ENCODE data around the gene SST.

DNA sequence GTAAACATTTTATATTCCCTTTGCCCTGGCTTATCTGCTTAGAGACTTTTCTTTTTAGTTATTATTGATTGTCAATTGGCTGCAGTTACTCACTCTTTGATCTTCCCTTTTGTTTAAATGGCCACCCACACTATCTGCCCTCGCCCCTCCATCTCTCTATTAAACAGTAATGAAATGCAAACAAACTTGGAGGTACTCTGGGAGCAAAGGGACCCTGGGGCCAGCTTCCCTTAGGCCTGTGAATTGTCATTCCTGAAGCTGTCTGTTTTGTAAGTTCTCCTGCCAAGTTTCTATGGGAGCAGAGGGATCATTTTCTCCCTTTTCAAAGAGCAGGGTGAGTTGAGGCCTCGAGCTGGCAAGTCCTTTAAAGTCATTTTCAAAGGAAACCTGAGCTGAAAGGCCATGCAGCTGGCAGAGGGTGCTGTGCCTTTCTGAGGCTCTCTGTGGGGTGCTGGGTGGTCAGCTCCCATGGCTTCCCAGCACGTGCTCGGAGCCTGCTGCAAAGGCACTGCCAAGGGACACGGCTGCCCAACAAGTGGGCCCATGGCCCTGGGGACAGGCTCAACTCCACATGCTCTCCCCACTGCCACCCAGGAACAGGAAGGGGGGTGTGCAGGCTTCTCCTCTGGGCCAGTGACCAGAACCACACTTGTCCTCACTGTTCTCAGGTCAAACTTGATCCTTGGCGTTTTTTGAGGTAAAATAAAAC lies 49.6 kb upstream of the SST start:
- TF ChIP-seq POLR2AphosphoS5 (IDR thresholded peaks at IDR 0.05) (no peak), EZH2 (IDR thresholded peaks at IDR 0.05; ENCODE audit: borderline replicate concordance, insufficient read depth, low read length, poor library complexity, severe bottlenecking) (no peak), RAD21 (conservative IDR thresholded peaks at IDR 0.05) (no peak), TAF1 (IDR thresholded peaks at IDR 0.05; ENCODE audit: low read depth) (no peak), SMC3 (conservative IDR thresholded peaks at IDR 0.05; ENCODE audit: poor library complexity) (no peak), EP300 (conservative IDR thresholded peaks at IDR 0.05; ENCODE audit: poor library complexity, severe bottlenecking) (no peak), MXI1 (conservative IDR thresholded peaks at IDR 0.05; ENCODE audit: poor library complexity, severe bottlenecking) (no peak)
- TF ChIP-seq, protein P1, sequence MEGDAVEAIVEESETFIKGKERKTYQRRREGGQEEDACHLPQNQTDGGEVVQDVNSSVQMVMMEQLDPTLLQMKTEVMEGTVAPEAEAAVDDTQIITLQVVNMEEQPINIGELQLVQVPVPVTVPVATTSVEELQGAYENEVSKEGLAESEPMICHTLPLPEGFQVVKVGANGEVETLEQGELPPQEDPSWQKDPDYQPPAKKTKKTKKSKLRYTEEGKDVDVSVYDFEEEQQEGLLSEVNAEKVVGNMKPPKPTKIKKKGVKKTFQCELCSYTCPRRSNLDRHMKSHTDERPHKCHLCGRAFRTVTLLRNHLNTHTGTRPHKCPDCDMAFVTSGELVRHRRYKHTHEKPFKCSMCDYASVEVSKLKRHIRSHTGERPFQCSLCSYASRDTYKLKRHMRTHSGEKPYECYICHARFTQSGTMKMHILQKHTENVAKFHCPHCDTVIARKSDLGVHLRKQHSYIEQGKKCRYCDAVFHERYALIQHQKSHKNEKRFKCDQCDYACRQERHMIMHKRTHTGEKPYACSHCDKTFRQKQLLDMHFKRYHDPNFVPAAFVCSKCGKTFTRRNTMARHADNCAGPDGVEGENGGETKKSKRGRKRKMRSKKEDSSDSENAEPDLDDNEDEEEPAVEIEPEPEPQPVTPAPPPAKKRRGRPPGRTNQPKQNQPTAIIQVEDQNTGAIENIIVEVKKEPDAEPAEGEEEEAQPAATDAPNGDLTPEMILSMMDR (IDR thresholded peaks at IDR 0.05; ENCODE audit: poor library complexity, severe bottlenecking): no peak
- TF ChIP-seq, protein P2, sequence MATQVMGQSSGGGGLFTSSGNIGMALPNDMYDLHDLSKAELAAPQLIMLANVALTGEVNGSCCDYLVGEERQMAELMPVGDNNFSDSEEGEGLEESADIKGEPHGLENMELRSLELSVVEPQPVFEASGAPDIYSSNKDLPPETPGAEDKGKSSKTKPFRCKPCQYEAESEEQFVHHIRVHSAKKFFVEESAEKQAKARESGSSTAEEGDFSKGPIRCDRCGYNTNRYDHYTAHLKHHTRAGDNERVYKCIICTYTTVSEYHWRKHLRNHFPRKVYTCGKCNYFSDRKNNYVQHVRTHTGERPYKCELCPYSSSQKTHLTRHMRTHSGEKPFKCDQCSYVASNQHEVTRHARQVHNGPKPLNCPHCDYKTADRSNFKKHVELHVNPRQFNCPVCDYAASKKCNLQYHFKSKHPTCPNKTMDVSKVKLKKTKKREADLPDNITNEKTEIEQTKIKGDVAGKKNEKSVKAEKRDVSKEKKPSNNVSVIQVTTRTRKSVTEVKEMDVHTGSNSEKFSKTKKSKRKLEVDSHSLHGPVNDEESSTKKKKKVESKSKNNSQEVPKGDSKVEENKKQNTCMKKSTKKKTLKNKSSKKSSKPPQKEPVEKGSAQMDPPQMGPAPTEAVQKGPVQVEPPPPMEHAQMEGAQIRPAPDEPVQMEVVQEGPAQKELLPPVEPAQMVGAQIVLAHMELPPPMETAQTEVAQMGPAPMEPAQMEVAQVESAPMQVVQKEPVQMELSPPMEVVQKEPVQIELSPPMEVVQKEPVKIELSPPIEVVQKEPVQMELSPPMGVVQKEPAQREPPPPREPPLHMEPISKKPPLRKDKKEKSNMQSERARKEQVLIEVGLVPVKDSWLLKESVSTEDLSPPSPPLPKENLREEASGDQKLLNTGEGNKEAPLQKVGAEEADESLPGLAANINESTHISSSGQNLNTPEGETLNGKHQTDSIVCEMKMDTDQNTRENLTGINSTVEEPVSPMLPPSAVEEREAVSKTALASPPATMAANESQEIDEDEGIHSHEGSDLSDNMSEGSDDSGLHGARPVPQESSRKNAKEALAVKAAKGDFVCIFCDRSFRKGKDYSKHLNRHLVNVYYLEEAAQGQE (IDR thresholded peaks at IDR 0.05; ENCODE audit: borderline replicate concordance): no peak

Measured in neural cell (in vitro differentiated cells).